MCF 10A (cell line): Measurements from ENCODE around the gene ZNF407. TPM values are rescaled to one million over a fixed set of nuclear protein-coding genes. Genes with fewer than 3 reads are reported as not detected.

Source experiments
- BruUV-seq: library from RNA; stranded (reverse); fragments of 400-500 nt; replicated peaks from 2 replicates; lab custom pipeline; 2021; lab: Mats Ljungman, UMichigan
- CTCF ChIA-PET: fragments of 300-600 bp; sonication (Branson Sonifier 250); formaldehyde crosslinking; extraction: SDS; loops from one replicate; lab custom pipeline; 2021; ENCODE audit warnings: antibody characterized with exemption, inconsistent platforms; lab: Yijun Ruan, JAX
- POLR2A ChIA-PET: fragments of 300-600, 350-650 bp; sonication (Branson Sonifier 250); formaldehyde crosslinking; extraction: SDS; loops from one replicate; lab custom pipeline; 2020; ENCODE audit warnings: antibody characterized with exemption, inconsistent platforms; lab: Yijun Ruan, JAX
- DNase-seq: peaks from one replicate; pipeline ENCODE4 v3.0.0-alpha.2; 2018; ENCODE audit not compliant: unreplicated experiment
- H3K27ac Mint-ChIP-seq: one replicate; pipeline ENCODE4 v1.8.0; 2022; ENCODE audit warnings: mild to moderate bottlenecking, low read depth, mixed read lengths; ENCODE audit not compliant: unreplicated experiment
- H3K27me3 Mint-ChIP-seq: one replicate; pipeline ENCODE4 v1.8.0; 2022; ENCODE audit warnings: mixed read lengths; ENCODE audit not compliant: insufficient read depth, unreplicated experiment
- H3K36me3 Mint-ChIP-seq: one replicate; pipeline ENCODE4 v1.8.0; 2022; ENCODE audit warnings: mild to moderate bottlenecking, moderate library complexity, mixed read lengths; ENCODE audit not compliant: insufficient read depth, unreplicated experiment
- H3K4me1 Mint-ChIP-seq: one replicate; pipeline ENCODE4 v1.8.0; 2022; ENCODE audit warnings: mixed read lengths; ENCODE audit not compliant: insufficient read depth, unreplicated experiment
- H3K4me3 Mint-ChIP-seq: one replicate; pipeline ENCODE4 v1.8.0; 2022; ENCODE audit warnings: mild to moderate bottlenecking, moderate library complexity, mixed read lengths; ENCODE audit not compliant: unreplicated experiment
- H3K9me3 Mint-ChIP-seq: one replicate; pipeline ENCODE4 v1.8.0; 2022; ENCODE audit warnings: mixed read lengths; ENCODE audit not compliant: unreplicated experiment
- intact Hi-C: fragments of 100-400 bp; cut with micrococcal nuclease; formaldehyde crosslinking; loops from 2 replicates; pipeline ENCODE4 v1.14.1; 2022
- total RNA-seq: library from RNA; stranded (reverse); gene quantifications from 2 replicates; pipeline ENCODE4 v1.2.3, GENCODE V29; 2022
- TF ChIP-seq, protein P1 (sequence below): fragments of 200-600 bp; IDR thresholded peaks from one replicate; pipeline ENCODE4 v1.8.0; 2022; ENCODE audit warnings: antibody characterized with exemption, mild to moderate bottlenecking; ENCODE audit not compliant: unreplicated experiment

Gene ZNF407
- total RNA-seq, 1 experiment from 2014 or later, result 9.5 TPM

DNA sequence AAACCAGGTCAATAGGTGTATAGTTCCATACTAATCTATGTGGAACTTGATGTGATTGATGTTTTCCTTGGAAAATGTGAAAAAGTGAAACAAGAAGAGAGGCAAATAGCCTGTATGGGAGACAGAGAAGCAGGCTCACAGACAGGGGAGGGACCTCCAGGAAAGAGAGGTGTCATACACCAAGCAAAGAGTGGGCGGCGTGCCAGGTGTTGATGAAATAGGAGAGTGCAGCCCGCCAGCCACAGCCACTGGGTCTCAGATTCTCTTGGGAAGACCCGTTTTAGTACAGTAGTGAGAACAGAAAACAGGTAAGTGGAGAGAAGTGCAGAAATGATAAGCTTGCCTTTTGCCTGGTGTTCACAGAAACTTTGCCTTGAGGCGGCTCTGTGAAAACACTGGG, 301.9 kb downstream of the ZNF407 start:
- Mint-ChIP-seq H3K27ac (no peak overlapping the region), H3K4me3 (no peak overlapping the region), H3K9me3 (no peaks in the 10 kb centered on the region), H3K4me1 (peaks cover 19% of the 10 kb centered on the region), H3K27me3 (no peaks in the 10 kb centered on the region), H3K36me3 (no peaks in the 10 kb centered on the region)
- intact Hi-C loops, result loop anchor here (2.0 to 10.0 kb wide), 2 partner anchors 51 to 315 kb away; partner anchors contain the start of gene TSHZ1
- TF ChIP-seq, protein P1, sequence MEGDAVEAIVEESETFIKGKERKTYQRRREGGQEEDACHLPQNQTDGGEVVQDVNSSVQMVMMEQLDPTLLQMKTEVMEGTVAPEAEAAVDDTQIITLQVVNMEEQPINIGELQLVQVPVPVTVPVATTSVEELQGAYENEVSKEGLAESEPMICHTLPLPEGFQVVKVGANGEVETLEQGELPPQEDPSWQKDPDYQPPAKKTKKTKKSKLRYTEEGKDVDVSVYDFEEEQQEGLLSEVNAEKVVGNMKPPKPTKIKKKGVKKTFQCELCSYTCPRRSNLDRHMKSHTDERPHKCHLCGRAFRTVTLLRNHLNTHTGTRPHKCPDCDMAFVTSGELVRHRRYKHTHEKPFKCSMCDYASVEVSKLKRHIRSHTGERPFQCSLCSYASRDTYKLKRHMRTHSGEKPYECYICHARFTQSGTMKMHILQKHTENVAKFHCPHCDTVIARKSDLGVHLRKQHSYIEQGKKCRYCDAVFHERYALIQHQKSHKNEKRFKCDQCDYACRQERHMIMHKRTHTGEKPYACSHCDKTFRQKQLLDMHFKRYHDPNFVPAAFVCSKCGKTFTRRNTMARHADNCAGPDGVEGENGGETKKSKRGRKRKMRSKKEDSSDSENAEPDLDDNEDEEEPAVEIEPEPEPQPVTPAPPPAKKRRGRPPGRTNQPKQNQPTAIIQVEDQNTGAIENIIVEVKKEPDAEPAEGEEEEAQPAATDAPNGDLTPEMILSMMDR, result no peak
- POLR2A ChIA-PET, result no interaction called here
- no TSS peak for BruUV-seq
- peak; percentile 66 for DNase-seq
- CTCF ChIA-PET, result interaction anchor here (0.6 to 1.1 kb wide), 3 partner anchors 20 to 580 kb away, joined by 3 to 4 read pairs (median 3); no protein-coding TSS in a partner anchor

DNA sequence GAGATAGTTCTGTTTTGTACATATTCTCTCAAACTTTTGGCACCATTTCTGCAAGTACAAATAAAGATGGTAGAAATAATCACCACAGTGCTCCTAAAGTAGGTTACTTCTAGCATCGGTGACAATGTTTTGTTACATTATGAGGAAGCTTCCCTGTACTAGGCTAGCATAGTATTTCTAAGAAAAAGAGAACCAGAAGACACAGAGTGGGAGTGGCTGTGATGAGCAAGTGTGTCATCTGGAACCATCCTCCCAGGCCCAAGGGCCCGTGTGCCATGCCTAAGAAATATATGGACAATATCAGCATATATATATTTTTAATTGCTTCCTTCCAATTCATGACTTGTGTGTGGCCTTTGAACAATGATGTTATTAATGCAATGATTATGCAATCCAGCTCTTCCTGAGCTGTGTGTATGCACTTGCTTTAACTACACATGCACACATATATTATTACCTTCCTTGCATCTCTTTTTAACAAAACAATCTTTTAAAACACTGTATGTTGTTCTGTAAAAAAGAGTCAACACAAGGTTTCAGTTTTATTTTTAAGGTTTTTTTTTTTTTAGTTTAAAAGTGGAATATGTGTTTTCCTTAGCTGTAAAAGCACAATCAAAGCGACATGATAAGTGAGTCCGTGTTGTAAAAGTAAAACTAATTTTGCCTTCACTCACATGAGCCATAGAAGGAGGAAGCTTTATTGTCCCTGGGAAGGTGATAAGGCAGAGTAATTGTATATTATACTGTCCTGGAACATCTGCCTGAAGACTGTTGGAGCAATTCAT, 303.9 kb downstream of the ZNF407 start:
- BruUV-seq, result no TSS peak
- Mint-ChIP-seq H3K27ac (no peak overlapping the region), H3K9me3 (no peaks in the 10 kb centered on the region), H3K36me3 (no peaks in the 10 kb centered on the region), H3K4me1 (peaks cover 14% of the 10 kb centered on the region), H3K27me3 (no peaks in the 10 kb centered on the region), H3K4me3 (no peak overlapping the region)
- intact Hi-C loops, result no loop called here
- DNase-seq, result no peak
- ChIA-PET CTCF (no interaction called here), POLR2A (interaction anchor here (1.1 kb wide), 1 partner anchor 50 kb away, joined by 5 read pairs; no protein-coding TSS in a partner anchor)
- TF ChIP-seq, protein P1, result no peak

DNA sequence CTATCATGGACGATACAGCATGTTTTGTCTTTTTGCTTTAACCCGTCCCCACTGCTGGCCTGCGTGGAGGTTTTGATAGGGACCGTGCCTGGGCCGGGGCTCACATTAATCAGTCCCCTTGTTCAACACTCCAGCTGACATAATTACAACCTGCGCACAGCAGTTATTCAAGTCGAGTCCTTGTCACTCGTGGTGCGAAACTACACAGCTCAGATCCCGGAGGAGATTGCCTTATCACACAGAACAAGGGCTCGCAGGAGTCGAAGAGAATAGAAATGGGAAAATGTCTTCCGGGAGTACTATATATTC, 304.4 kb downstream of the ZNF407 start:
- no peaks in the 10 kb centered on the region for H3K36me3 Mint-ChIP-seq
- no peak overlapping the region for H3K27ac Mint-ChIP-seq
- ChIA-PET CTCF (no interaction called here), POLR2A (no interaction called here)
- intact Hi-C loops, result no loop called here
- peaks cover 11% of the 10 kb centered on the region for H3K4me1 Mint-ChIP-seq
- H3K9me3 Mint-ChIP-seq, result no peaks in the 10 kb centered on the region
- H3K4me3 Mint-ChIP-seq, result no peak overlapping the region
- H3K27me3 Mint-ChIP-seq, result no peaks in the 10 kb centered on the region
- no peak for DNase-seq
- TF ChIP-seq, protein P1, result no peak
- BruUV-seq, result no TSS peak

- ChIA-PET CTCF (interaction anchor here (1.0 to 1.1 kb wide), 2 partner anchors 8 to 9 kb away, joined by 4 to 5 read pairs; no protein-coding TSS in a partner anchor), POLR2A (interaction anchor here (0.7 kb wide), 1 partner anchor 247 kb away, joined by 3 read pairs; no protein-coding TSS in a partner anchor)
- H3K27me3 Mint-ChIP-seq, result no peaks in the 10 kb centered on the region
- H3K9me3 Mint-ChIP-seq, result no peaks in the 10 kb centered on the region
- TF ChIP-seq, protein P1, result no peak
- H3K4me1 Mint-ChIP-seq, result no peaks in the 10 kb centered on the region
- no peak overlapping the region for H3K27ac Mint-ChIP-seq
- no peak for DNase-seq
- no peaks in the 10 kb centered on the region for H3K36me3 Mint-ChIP-seq
- BruUV-seq, result no TSS peak
- intact Hi-C loops, result no loop called here
- H3K4me3 Mint-ChIP-seq, result no peak overlapping the region
Observed at GRCh38 chr18:74905247-74905646, 307.6 kb downstream of the ZNF407 start.
